Caco-2 (cell line): ENCODE measurements around the gene STON2. TPM values are rescaled to one million over a fixed set of nuclear protein-coding genes. Genes with fewer than 3 reads are reported as not detected.

Experiments
- BruUV-seq: library from RNA; stranded (reverse); fragments of 400-500 nt; replicated peaks from 2 replicates; lab custom pipeline; 2021; lab: Mats Ljungman, UMichigan
- CTCF ChIA-PET: fragments of 300-600 bp; sonication (Branson Sonifier 250); formaldehyde crosslinking; loops from one replicate; lab custom pipeline; 2022; ENCODE audit warnings: antibody characterized with exemption; lab: Charles Lee
- POLR2A ChIA-PET: fragments of 300-600 bp; sonication (Branson Sonifier 250); formaldehyde crosslinking; loops from one replicate; lab custom pipeline; 2022; ENCODE audit warnings: antibody characterized with exemption; lab: Charles Lee
- DNase-seq, 2 experiments: peaks; one replicate each; pipeline versions ENCODE4 v3.0.0 to v3.0.0-alpha.2; 2020 to 2022
- H3K27me3 ChIP-seq: replicated peaks from 2 replicates; pipeline ENCODE4 v1.6.0; 2011; ENCODE audit warnings: low read length; ENCODE audit not compliant: control insufficient read depth, insufficient read depth
- H3K36me3 ChIP-seq: 2 replicates; pipeline ENCODE4 v1.5.1; 2011; ENCODE audit warnings: low read length; ENCODE audit not compliant: control insufficient read depth, insufficient read depth
- H3K4me1 ChIP-seq: fragments of 250-450 bp; sonication (Bioruptor Pico); 2 replicates; pipeline ENCODE4 v1.5.1; 2020; ENCODE audit warnings: mild to moderate bottlenecking
- H3K4me3 ChIP-seq: 2 replicates; pipeline ENCODE4 v1.5.1; 2011; ENCODE audit warnings: low read depth, mild to moderate bottlenecking, control low read depth, low read length
- H3K9me3 ChIP-seq: fragments of 250-450 bp; sonication (Bioruptor Pico); 2 replicates; pipeline ENCODE4 v1.5.1; 2020; ENCODE audit warnings: mild to moderate bottlenecking, moderate library complexity
- H3K27ac Mint-ChIP-seq: one replicate; pipeline ENCODE4 v1.8.0; 2022; ENCODE audit warnings: mixed read lengths; ENCODE audit not compliant: unreplicated experiment
- H3K27me3 Mint-ChIP-seq: one replicate; pipeline ENCODE4 v1.8.0; 2022; ENCODE audit warnings: mixed read lengths; ENCODE audit not compliant: insufficient read depth, unreplicated experiment
- H3K36me3 Mint-ChIP-seq: one replicate; pipeline ENCODE4 v1.8.0; 2022; ENCODE audit warnings: mild to moderate bottlenecking, mixed read lengths; ENCODE audit not compliant: insufficient read depth, unreplicated experiment
- H3K4me1 Mint-ChIP-seq: one replicate; pipeline ENCODE4 v1.8.0; 2022; ENCODE audit warnings: low read depth, mixed read lengths; ENCODE audit not compliant: unreplicated experiment
- H3K4me3 Mint-ChIP-seq: one replicate; pipeline ENCODE4 v1.8.0; 2022; ENCODE audit warnings: mild to moderate bottlenecking, moderate library complexity, mixed read lengths; ENCODE audit not compliant: unreplicated experiment
- H3K9me3 Mint-ChIP-seq: one replicate; pipeline ENCODE4 v1.8.0; 2022; ENCODE audit warnings: mixed read lengths; ENCODE audit not compliant: unreplicated experiment
- intact Hi-C: fragments of 100-400 bp; cut with micrococcal nuclease; formaldehyde crosslinking; loops from one replicate; pipeline ENCODE4 v1.10.0; 2022; ENCODE audit not compliant: unreplicated experiment
- total RNA-seq: library from RNA; stranded (reverse); gene quantifications from 2 replicates; pipeline ENCODE4 v1.2.3, GENCODE V29; 2022
- TF ChIP-seq, protein P1 (sequence below), 2 experiments: fragments of 200-600 bp in 1 of 2; IDR thresholded peaks; 1 replicate in 1 of 2; 2 replicates in 1 of 2; pipeline versions ENCODE4 v1.5.1 to v1.8.0; 2011 to 2022; ENCODE audit warnings: antibody characterized with exemption in 1 of 2, control low read depth in 1 of 2, inconsistent platforms in 1 of 2, low read depth in 1 of 2, low read length in 1 of 2, mild to moderate bottlenecking in 1 of 2, moderate library complexity in 1 of 2; ENCODE audit not compliant: insufficient read depth in 1 of 2, severe bottlenecking in 1 of 2, unreplicated experiment in 1 of 2

STON2 gene
- total RNA-seq, 1 experiment from 2014 or later: 43.5 TPM

DNA sequence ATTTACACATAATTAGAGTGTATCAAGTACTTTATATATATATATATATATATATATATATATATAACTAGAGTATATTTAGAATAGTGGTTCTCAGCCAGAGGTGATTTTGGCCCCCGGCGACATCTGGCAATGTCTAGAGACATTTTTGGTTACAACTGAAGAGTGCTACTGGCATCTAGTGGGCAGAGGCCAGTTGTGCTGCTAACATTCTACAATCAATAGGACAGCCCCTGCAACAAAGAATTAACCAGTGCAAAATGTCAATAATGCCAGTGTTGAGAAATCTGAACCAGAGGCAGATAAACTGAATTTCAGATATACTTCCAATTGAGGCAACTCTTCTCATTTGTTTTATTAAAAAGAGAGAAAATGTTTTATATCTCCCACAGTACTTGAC, 188.3 kb downstream of the STON2 start:
- Histone ChIP-seq H3K27me3 (no peaks in the 10 kb centered on the region), H3K4me3 (no peak overlapping the region), H3K9me3 (no peaks in the 10 kb centered on the region), H3K4me1 (no peaks in the 10 kb centered on the region; the same call in 1 of the 2 replicates), H3K36me3 (no peaks in the 10 kb centered on the region; the same call in 1 of the 2 replicates)
- ChIA-PET POLR2A (interaction anchor here (0.7 kb wide), 1 partner anchor 14 kb away, joined by 3 read pairs; no protein-coding TSS in a partner anchor), CTCF (no interaction called here)
- Mint-ChIP-seq H3K4me3 (no peak overlapping the region), H3K27ac (no peak overlapping the region), H3K27me3 (no peaks in the 10 kb centered on the region), H3K36me3 (peaks cover 49% of the 10 kb centered on the region), H3K9me3 (no peaks in the 10 kb centered on the region), H3K4me1 (no peaks in the 10 kb centered on the region)
- no TSS peak for BruUV-seq
- TF ChIP-seq, protein P1, sequence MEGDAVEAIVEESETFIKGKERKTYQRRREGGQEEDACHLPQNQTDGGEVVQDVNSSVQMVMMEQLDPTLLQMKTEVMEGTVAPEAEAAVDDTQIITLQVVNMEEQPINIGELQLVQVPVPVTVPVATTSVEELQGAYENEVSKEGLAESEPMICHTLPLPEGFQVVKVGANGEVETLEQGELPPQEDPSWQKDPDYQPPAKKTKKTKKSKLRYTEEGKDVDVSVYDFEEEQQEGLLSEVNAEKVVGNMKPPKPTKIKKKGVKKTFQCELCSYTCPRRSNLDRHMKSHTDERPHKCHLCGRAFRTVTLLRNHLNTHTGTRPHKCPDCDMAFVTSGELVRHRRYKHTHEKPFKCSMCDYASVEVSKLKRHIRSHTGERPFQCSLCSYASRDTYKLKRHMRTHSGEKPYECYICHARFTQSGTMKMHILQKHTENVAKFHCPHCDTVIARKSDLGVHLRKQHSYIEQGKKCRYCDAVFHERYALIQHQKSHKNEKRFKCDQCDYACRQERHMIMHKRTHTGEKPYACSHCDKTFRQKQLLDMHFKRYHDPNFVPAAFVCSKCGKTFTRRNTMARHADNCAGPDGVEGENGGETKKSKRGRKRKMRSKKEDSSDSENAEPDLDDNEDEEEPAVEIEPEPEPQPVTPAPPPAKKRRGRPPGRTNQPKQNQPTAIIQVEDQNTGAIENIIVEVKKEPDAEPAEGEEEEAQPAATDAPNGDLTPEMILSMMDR (IDR thresholded peaks at IDR 0.05; ENCODE audit: insufficient read depth in 1 of 2, low read depth in 1 of 2, low read length in 1 of 2, severe bottlenecking in 1 of 2, unreplicated experiment in 1 of 2): peak in 1 of 2 experiments; percentile 36
- intact Hi-C loops: no loop called here
- peak in 1 of 2 experiments; percentile 28 for DNase-seq

Other genes starting within 250 kb of the STON2 start
- 35.1 and 42.7 TPM in 2 replicates for gene GTF2A1, start 179.4 kb downstream of the STON2 start, total RNA-seq
- 103 and 116 TPM in 2 replicates for gene SEL1L, start 133.5 kb upstream of the STON2 start, total RNA-seq